Hindlimb muscle (tissue), 1 donor: ENCODE data around the gene UGT1A5. TPM values are rescaled to one million over a fixed set of nuclear protein-coding genes. Genes with fewer than 3 reads are reported as not detected.

Experiments
- DNase-seq: peaks from one replicate; pipeline ENCODE4 v3.0.0-alpha.2; 2013
- polyA plus RNA-seq: library from polyadenylated mRNA; unstranded; fragments of 120-200 nt; gene quantifications from one replicate; pipeline ENCODE4 v1.2.1, GENCODE V29; 2013; ENCODE audit not compliant: insufficient read length

The UGT1A5 gene
- not detected for polyA plus RNA-seq

DNA sequence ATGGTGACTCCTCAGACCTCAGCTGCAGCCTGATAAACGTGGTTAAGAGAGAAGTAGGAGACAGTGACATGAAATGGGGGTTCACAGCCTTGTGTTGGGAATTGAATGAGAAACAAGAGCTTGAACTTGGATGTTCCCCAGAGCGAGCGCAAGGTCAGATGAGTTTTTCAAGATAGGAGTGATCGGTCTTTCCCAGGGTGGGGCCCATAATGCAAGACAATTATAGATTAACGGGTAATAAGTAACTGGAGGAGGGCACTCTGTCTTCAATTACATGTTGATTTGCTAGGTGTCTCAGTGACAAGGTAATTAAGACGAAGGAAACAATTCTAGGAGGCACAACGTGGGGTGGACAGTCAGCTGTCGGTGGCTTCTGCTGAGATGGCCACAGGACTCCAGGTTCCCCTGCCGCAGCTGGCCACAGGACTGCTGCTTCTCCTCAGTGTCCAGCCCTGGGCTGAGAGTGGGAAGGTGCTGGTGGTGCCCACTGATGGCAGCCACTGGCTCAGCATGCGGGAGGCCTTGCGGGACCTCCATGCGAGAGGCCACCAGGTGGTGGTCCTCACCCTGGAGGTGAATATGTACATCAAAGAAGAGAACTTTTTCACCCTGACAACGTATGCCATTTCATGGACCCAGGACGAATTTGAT, at the start of gene UGT1A5:
Gene UGT1A5, plus strand, starts transcription at position 297 of the 651 bp plus-strand sequence. Its CDS starts 85 bp downstream, at position 382.
- DNase-seq, result no peak

DNA sequence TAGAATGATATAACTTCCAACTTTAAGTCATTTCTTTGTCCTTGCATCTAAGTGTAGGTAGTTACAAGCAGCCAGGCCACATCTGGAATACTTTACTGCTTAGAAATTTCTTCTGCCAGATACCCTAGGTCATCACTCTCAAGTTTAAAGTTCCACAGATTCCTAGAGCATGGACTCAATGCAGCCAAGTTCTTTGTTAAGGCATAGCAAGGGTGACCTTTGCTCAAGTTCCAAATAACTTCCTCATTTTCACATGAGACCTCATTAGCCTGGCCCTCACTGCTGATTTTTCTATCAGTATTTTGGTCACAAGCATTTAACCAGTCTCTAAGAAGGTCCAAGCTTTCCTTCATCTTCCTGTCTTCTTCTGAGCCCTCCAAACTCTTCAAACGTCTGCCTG, 48.8 kb upstream of the UGT1A5 start:
- DNase-seq, result no peak

DNA sequence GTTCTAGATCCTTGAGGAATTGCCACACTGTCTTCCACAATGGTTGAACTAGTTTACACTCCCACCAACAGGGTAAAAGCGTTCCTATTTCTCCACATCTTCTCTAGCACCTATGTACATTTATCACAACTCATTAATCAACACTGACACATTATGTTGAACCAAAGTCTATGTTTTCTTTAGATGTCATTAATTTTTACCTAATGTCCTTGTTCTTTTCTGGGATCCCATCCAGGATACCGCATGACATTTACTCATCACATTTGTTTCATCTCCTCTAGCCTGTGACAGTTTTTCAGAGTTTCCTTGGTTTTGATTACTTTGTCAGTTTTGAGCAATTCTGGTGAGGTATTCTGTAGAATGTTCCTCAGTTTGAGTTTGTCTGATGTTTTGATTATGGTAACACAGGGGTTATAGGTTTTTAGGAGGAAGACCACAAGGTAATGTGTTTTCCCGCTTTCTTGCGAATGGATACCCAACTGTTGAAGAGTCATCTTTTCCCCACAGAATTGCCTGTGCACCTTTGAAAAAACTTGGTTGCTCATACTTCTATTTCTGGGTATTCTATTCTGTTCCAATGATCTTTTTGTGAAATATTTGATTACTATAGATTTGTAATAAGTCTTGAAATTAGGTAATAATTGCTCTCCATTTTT, 44.0 kb upstream of the UGT1A5 start:
- no peak for DNase-seq

DNA sequence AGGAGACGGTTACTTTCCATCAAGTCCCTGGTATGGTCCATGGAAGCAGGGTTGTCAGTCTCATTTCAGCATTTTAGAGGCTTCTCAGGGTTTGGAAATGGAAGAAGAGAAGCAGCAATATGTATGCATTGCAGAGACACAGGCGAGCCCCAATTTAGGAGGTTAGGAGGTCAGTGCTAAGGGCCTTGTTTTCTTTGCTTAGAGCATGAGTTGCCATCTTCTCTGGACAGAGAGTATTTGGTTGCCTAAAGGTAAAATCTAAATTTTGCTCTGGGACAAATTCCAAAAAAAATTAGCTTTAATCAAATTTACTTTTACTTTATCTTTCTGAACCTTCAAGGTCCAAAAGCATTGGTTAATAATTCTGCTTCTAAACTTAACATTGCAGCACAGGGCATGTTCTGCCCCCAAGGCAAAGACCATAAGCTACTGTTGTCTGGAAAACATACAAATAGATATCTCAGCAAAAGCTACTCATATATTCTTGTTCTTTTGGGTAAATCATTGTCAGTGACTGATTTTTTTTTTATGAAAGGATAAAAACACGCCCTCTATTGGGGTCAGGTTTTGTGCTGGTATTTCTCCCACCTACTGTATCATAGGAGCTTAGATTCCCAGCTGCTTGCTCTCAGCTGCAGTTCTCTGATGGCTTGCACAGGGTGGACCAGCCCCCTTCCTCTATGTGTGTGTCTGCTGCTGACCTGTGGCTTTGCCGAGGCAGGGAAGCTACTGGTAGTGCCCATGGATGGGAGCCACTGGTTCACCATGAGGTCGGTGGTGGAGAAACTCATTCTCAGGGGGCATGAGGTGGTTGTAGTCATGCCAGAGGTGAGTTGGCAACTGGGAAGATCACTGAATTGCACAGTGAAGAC, 41.2 kb upstream of the UGT1A5 start, which contains the start of gene UGT1A9:
Gene UGT1A9, plus strand, starts transcription at position 609 of the 872 bp plus-strand sequence. Its CDS starts 37 bp downstream, at position 646.
- DNase-seq, result no peak

DNA sequence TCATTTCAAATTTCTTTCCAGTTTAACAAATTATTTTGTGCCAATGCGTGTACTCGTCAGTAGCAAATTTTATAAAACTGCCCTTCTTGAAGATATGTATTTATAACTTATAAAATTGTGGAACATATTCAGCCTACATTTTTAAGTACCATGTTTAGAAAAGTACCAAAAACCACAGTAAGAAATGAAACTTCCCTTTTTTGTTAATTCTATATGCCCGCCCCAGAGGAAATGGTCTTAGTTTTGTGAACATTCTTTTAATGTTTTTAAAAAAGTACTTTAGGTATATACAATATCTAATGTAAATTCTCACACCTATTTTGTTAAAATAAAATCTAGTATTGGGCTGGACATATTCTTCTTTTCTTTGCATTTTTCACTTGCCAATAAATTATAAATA, 39.8 kb upstream of the UGT1A5 start:
- DNase-seq, result no peak

DNA sequence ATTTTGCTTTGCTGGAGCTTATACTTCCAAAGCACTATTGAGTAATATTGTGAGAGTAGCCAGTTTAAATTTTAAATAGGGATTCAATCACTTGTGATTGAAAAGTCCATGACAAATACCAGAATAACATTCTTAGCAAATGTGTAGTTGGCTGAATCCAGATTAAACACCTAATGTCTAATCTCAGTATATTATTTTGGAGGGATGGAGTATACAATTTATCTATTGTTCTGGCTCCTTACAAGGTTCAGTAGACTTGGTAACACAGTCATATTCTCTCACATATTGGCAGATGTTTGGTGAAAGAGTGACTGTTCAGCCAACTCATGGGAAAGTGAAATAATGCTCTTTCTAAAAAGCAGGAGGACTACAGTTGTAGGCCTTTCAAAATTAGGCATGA, 38.8 kb upstream of the UGT1A5 start:
- DNase-seq, result no peak

DNA sequence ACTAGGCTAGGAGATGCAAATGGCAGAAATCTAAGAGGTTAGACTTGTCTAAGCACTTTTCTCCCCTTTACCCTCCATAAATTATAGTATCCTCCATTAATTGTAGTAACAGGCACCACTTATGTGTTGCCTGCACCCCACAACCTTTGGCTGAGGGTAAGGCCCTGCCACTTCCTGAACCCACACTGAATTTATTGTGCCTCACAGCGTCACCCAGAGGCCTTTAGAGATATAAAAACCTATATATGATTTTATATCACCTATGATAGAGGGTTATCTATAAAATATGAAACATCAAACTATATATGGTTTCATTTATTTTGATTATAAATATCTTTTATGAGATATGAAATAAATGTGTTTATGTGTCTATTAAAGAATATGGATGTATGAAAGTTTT, 38.4 kb upstream of the UGT1A5 start:
- DNase-seq, result no peak

DNA sequence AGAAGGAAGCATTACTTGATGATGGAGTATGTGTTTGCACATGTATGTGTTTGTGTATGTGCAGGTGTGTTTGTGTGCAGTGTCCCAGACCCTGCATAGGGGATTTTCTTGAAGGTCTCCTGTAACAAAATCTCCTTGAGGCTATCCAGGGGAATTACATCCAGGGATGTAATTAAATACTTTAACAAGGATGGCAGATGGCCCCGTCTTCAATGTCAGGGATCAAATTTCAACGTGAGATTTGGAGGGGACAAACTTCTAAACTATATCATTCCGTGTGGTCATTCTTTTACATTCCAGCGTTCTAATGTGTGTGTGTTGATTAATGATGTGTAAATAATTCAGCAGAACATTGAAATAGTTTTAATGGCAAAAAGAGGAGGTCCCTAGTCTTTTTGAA, 37.7 kb upstream of the UGT1A5 start:
- no peak for DNase-seq

DNA sequence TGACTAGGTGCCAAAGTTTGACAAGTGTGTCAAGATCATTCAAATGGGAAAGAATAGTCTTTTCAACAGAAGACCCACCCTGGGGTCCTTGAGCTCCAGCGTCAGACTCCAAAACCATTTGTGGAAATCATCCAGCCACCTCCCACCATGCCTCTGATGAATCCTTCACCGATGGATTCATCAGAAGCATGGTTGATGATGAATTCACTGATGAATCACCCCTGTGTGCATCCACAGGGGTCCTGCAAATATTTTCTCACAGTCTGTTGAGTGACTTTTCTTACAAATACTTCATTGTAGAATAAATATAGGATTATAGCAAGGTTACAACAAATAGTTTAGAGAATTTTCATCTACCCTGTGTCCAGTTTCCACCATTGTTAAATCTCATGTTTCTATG, 36.7 kb upstream of the UGT1A5 start:
- no peak for DNase-seq

DNA sequence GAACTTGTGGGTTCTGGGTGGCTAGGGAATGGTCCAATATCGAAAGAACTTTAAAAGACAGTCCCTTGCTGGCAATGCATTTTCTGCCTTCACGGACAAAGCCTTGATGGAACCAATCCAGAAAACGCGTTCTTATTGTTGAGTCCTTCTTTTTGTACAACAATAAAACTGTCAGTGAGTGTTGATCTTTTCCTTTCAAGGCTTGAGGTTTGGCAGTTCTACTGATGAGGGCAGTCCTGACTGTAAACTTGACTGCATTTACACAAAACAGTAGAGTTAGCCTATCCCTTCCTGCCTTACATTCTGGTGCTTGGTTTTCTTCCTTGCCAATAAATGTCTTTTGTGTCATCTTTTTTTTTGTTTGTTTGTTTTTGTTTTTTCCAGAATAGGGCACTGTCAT, 33.5 kb upstream of the UGT1A5 start:
- no peak for DNase-seq

DNA sequence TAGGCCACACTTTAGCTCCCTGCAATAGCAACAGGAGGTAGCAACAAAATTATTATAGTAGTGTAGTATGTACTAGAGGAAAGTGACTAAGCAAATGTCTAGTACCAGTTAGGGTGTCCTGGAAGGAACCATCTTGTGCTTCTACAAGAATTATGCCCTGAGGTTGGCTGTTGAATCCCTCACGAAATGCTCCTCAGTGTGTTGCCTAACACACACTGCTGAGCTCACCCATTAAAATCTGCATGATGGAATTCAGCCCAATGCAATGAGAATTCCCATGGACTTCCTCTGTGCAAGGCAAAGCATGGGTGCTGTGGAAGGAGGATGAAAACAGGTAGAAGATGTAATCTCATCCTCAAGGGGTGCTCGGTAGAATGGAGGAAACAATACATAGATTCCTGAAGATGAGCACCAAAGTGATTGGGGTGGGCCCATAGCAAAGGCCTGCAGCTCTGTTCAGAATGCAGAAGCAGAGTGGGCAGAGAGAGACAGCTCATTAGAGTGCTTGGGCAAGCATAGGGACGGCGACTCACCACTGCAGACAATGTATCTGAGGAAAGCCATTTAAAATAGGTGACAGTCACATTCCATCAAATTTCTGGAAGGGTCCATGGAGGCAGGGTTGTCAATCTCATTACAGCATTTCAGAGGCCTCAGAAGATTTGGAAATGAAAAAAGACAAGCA, 32.2 kb upstream of the UGT1A5 start:
- no peak for DNase-seq

DNA sequence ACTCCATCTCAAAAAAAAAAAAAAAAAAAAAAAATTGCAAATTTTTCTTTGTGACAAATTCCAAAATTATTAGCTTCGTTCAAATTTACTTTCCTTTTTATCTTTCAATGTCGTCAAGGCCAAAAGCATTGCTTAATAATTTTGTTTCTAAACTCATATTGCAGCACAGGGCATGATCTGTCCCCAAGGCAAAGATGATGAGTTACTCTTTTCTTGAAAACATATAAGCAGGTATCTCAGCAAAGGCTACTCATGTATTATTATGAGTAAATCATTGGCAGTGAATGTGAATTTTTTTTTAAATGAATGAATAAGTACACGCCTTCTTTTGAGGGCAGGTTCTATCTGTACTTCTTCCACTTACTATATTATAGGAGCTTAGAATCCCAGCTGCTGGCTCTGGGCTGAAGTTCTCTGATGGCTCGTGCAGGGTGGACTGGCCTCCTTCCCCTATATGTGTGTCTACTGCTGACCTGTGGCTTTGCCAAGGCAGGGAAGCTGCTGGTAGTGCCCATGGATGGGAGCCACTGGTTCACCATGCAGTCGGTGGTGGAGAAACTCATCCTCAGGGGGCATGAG, 31.1 kb upstream of the UGT1A5 start, which contains the start of gene UGT1A7:
Gene UGT1A7, plus strand, starts transcription at position 381 of the 579 bp plus-strand sequence. Its CDS starts 37 bp downstream, at position 418.
- DNase-seq, result no peak

DNA sequence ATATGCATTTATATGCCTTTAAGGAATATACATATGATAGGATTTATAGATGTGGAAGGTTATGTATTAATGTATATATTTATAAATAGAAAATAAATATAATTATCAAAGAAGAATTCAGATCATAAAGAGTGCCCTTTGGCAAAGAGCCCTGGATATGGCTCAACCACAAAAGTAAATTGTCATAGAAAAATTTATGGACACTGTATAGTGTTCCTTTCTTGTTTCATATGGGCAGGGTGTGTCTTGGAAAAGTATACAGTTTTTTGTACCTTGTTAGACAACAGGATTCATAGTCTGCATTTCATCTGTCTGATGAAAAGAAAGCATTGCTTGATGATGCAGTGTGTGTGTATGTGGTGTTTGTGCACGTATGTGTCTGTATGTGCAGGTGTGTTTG, 28.1 kb upstream of the UGT1A5 start:
- DNase-seq, result no peak

DNA sequence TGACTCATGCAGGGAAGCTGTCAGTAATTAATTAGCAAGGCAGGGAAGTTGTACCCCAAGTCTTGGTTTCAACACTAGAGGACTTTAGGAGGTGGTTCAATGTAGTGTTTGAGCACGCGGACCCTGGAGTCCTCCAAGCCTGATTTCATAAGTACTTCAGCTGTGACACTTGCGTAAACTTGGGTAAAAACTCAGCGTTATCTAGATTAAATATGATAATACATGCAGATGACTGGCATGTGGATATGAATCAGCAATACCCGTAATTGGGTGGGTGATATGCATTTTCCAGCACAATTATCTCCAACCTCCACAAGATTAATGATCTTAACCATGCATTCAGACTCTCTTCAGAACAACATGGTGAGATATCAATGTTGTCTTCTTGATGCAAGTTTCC, 25.8 kb upstream of the UGT1A5 start:
- no peak for DNase-seq

DNA sequence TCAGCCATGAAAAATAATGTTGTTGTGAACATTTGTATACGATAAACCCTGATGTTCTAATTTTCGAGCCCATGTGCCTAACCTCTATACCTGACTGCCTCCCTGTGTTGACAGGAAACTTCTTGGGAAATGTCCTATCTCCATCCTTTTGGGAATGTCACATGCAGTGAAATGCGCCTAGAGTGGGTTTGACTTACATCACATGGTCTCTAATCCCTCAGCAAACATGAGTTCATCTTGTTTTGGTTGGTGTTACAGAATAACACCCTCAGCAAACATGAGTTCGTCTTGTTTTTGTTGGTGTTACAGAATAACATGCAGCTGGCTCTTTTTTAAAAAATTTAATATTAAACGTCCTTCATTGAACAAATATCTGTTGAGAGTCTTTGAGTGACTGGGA, 24.4 kb upstream of the UGT1A5 start:
- DNase-seq, result no peak

DNA sequence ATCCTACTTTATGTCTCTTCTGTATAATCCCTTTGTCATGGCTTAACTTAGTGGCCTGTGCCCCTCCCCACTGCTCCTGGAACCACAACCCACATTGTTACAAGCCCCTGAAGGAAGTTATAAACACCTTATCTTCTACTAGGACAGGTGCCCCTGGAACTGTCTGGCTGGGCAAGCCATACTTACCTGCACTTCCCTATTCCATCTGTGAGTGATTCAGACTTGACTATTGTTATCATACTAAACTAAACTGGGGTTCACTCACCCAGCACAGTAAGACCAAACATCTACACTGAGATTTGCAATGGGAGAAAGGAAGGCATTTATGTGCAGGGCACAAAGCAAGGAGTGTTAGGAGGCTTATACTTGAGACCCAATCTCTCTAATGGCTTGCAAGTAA, 23.7 kb upstream of the UGT1A5 start:
- no peak for DNase-seq

DNA sequence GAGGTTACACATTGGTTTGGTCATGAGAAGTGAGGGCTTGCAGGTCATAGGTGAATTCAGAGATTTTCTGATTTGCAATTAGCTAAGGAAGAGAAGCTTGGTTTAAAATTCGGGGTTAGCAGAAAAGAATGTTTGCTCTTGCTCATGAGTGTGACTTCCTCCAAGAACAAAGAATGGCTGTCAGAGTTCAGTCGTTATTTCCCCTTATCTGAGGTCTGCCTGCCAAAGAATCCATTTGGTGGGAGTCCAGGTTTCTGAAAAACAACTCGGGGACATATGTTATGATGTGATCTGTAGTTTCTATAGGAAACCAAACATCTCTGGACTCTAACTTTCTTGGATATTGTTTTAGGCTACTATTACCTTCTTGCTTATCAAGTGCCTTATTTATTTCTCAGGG, 23.2 kb upstream of the UGT1A5 start:
- DNase-seq, result no peak

DNA sequence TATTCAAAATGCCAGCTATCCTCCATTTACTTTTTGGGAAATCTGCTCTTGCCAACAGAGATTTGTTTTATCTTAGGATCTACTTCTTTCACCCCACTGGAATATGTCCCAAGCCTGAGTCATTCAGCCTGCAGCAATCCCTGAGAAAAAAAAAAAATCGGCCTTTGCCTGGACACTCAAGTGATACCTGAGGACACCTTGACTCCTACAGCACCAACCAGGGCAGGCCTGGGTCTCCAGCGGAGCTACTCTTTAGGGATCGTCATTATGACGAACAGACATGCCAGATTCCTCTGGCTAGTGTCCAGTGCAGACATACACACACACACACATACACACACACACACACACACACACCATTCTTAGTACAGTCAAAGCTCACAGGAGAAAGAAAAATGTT, 22.3 kb upstream of the UGT1A5 start:
- DNase-seq, result no peak

DNA sequence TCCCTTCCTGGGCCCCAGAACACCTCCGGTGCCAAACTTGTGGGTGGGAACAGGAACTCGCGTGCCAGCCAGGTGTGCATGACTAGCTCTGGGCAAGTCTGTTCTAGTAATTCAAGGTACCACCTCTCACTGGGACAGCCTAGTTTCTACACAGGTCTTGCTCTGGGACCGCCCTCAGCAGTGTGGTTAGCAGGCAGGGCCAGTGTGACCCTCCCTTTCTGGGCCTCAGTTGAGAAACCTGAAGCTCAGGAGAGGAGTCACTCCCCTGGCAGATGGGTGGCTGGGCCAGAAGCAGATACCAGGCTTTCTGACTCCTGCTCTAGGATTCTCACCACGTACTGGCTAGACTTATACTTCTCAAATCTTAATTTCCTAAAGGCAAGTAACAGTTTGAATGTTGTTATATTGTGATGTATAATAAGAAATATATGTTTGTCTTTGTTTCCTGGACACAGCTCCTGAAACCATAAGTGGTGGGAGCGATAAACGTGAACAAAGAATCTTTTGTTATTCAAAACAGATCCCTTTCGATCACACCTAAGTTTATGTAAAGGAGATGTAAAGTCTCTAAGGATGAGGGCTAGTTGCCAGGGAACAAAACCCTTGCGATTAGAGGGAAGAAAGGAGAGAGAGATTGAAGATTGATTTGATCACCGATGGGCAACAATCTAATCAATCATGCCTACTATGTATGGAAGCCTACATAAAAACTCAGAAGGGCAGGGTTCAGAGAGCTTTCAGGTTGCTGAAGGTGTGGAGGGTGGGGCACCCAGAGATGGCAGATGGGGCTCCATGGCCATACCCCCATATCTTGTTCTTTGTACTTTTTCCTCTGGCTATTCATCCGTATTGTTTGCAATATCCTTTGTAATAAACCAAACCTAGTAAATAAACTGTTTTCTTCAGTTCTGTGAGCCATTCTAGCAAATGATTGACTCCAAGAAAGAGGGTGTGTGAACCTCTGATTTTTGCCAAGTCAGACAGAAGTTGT, 21.0 kb upstream of the UGT1A5 start:
- DNase-seq, result no peak

DNA sequence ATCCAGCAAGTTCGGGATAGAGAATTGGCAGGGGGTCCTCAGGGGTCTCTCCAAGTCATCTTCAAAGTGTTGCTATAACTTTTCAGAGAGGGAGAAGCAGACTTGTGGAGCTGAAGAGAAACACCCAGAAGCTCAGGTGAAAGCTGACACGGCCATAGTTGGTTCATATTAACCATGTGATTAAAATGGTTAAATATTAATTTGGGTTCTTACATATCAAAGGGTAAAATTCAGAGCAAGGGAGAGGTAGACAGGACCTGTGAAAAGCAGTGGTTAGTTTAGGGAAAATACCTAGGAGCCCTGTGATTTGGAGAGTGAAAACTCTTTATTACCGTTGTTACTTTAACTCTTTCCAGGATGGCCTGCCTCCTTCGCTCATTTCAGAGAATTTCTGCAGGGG, 20.1 kb upstream of the UGT1A5 start, which contains the start of gene UGT1A6:
Gene UGT1A6, plus strand, starts transcription at position 243 of the 400 bp plus-strand sequence. Its CDS starts 115 bp downstream, at position 358.
- DNase-seq, result no peak

DNA sequence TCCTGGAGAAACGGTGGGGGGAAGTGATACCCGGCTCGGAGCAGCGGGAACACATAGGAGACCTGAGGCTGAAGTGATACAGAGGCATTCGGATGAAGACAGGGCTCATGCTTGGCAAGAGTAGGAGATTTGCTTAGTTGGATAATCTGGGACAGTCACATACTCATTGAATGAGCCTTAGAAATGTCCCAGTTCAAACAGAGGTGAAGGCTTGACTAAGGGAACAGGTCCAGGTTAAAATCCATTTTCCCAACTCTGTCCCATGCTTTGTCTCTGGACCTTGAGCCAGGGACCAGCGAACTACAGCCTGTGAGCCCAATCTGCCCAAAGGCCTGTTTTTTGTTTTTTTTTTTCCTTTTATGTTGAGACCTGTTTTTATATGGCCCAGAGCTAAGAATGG, 18.7 kb upstream of the UGT1A5 start:
- DNase-seq, result no peak
